ENCODE data around the gene FAM20C. TPM values are rescaled to one million over a fixed set of nuclear protein-coding genes. Genes with fewer than 3 reads are reported as not detected.

FAM20C gene
- total RNA-seq, 2 donors from 2014 or later, result 56.6 to 74.3 TPM

DNA sequence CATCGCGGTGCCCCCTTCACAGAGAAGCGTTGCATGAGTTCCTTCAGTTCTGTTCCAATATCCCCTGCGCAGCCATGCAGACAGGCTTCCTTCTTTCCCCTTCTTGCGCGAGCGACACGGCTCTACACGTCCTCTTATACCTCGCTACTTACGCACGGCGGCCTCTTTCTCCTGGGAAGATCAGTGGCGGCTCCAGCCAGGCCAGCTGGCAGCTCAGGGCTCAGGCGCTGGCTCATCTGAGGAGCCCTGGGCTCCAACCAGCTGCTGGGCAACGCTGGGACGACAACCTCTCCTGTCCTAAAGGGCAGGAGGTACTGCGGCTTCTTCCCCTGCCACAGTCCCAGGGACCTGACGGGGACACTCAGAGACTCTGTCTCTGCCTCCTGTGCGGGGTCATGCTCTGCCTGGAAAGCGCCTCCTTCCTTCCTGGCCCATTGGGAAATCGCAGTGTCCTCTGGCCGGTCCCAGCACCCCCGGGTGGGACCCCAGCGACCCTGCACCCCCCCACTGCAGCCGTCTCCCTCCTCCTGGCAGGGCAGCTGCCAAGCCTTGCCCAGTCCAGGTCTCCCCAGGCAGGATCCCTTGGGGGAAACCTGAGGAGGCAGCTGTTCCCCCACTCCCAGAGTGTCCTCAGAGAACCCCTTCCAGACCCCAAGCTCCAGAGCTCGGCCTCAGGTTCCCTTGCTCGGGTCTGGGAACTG, 5.0 kb upstream of the FAM20C start:
- intact Hi-C loops (cut with DNase I), result no loop called here
- no peak for DNase-seq (ENCODE audit: low spot score)

DNA sequence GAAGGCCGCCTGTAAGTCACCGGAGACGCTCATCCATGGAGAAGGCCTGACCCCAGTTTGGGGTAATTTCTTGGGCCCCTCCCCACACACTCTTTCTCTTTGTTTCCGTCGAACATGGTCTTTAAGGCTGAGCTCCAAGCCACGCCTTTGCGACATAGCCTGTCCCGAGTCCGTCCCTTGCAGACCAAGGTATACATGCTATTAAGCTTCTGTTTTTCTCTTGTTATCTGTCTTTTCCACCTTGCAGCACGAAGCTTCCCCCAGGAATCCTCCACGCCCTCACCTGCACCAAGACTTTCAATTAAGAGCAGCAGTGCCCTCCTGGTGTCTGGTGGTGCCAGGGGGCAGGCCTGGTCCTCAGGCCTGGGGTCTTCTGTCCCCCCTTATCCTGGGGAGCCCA, 4.2 kb upstream of the FAM20C start:
- DNase-seq (ENCODE audit: low spot score), result no peak
- intact Hi-C loops (cut with DNase I), result no loop called here

DNA sequence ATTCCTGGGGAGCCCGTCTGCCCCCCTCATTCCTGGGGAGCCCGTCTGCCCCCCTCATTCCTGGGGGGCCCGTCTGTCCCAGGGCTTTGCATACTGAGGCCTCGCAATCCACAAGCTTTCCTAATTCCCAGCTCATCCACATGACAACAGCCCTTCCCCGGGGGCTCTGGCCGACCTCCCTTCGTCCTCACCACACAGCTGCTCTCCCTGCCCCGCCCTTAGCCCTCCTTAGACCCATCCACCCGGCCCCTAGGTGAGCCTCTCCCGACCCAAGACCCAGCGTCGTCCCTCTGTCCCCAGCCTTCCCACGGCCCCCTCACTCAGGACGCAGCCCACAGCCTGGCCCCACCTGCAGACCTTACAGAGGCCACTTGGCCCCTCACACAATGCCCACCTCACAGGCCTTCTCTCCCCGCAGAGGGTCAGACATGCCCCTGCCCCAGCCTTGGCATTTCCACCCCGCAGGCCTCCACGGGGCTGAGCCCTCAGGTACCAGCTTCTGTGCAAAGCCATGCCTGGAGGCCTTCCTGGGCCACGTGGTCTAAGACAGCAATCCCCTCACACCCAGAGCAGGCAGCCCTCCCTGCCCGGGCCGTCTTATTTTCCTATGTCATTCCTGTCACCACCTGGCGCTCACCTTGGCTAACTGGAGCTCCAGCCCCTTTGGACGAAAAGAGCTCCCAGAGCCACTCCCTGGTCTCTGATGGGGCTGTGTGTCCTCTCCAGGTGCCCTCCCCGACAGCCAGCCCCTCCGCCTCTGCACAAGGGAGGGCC, 3.5 kb upstream of the FAM20C start:
- intact Hi-C loops (cut with DNase I), result no loop called here
- DNase-seq (ENCODE audit: low spot score), result no peak

DNA sequence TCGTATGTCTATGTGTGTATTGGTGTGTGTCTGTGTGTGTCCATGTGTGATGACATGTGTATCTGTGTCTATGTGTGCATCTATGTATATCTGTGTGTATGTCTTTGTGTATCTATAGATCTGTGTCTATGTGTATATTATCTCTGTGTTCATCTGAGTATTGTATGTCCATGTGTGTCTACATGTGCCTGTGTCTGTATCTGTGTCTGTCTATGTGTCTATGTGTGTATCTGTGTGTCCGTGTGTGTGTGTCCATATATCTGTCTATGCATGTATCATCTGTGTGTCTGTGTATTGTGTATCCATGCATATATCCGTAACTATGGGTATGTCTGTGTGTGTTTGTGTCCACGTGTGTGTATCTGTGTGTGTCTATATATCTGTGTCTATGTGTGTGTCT, 2.7 kb upstream of the FAM20C start:
- no peak for DNase-seq (ENCODE audit: low spot score)
- intact Hi-C loops (cut with DNase I), result no loop called here

DNA sequence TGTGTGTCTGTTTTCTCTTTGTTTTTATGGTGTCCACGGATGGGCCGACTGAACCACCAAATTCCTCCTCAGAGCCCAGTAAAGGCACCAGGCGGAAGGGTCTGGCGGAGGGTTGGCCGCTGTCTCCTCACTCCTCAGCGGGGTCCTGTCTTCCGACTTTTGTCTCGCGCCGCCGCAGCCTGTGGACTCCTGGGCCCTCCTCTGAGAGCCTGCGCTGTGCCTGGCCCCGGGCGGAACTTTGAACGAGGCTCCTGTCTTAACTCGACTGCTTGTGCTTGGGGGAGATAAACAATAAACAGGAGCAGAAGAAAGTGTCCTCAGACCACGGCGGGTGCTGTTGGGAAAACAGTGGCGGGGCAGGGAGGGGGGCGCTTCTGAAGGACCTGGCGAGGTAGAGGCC, 2.2 kb upstream of the FAM20C start:
- intact Hi-C loops (cut with DNase I), result no loop called here
- DNase-seq (ENCODE audit: low spot score), result no peak

DNA sequence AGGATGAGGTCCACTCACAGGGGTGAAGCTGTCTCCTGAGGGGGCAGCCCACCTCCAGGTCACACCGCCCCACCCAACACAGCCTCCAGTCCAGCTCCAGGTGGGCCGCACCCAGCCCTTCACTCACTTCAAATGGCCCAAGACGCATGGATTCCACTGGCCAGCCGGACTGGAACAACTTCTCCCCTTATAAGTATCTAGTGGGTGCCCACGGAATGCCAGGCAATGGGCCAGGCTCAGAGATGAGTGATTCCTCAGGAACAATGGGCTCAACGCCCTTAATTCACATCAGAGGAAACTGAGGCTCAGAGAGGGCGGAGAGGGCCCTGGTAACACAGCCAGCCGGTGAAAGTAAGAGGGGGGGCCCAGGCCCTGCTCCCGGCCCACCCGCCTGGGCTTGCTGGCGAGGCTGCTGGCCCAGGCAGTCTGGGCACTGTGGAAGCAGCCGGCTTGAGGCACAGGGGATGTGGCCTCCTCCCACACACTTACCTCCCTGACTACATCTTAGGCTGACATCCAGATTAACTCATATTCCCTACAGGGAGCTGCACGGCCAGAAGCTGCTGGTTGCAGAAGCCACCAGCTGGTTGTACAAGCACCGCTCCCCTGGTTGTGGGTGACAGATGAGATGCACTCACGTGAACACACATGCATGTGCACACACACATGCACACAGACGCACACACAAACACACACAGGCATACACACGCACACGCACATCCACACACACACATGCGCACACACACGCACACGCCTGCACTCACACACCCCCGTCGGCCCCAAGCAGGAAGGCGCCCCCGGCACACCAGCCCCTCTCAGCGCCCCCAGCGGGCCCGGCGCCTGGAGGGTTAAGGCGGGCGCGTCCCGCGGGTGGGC, 1.0 kb upstream of the FAM20C start:
- intact Hi-C loops (cut with DNase I), result no loop called here
- no peak for DNase-seq (ENCODE audit: low spot score)

DNA sequence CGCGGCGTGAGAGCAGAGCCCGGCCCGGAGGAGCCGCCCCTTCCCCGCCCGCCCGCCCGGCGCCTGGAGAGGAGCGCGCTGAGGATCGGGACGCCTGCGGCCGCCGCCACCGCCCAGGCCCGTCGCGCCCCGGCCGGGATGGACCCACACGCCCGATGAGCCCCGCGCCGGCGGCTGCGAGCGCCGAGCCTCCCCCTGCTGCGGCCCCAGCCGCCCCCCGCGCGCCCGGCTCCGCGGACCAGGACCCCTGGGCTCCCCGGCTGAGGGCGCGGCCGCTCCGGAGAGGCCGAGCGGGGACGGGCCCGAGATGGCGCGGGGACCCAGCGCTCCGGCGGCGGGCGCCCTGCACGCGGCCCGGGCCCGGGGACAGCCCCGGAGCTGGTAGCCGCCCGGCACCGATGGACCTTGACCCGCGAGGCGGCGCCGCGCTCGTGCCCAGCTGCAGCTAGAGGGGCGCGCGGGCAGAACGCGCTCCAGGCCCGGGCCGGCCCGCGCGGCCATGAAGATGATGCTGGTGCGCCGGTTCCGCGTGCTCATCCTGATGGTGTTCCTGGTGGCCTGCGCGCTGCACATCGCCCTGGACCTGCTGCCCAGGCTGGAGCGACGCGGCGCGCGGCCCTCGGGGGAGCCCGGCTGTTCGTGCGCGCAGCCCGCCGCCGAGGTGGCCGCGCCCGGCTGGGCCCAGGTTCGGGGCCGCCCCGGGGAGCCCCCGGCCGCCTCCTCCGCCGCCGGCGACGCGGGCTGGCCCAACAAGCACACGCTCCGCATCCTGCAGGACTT, 520 bp downstream of the FAM20C start:
- intact Hi-C loops (cut with DNase I), result no loop called here
- DNase-seq (ENCODE audit: low spot score), result no peak

DNA sequence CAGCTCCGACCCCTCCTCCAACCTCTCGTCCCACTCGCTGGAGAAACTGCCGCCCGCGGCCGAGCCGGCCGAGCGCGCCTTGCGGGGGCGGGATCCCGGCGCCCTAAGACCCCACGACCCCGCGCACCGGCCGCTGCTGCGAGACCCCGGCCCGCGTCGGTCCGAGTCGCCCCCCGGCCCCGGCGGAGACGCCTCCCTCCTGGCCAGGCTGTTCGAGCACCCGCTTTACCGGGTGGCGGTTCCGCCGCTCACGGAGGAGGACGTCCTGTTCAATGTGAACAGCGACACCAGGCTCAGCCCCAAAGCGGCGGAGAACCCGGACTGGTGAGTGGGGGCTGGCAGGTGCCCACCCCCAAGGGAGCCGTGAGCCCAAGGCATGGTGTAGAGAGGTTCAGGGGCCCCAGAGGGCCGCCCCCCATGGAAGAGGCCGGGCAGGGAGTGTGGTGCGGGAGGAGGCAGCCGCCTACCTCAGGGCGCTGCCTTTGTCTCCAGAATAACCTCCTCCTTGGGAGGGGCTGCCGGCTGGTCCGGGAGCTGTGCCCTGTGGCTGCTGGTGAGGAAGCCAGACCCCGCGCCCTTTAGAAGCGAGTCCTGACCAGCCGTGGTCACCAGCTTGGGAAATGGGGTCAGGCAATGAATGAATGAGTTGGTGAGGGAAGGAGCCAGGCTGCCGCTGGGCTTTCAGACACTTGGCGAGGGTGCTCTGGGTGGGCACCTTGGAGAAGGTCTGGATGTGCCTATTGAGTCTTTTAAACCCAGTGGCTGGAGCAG, 1.3 kb downstream of the FAM20C start:
- intact Hi-C loops (cut with DNase I), result no loop called here
- DNase-seq (ENCODE audit: low spot score), result no peak

DNA sequence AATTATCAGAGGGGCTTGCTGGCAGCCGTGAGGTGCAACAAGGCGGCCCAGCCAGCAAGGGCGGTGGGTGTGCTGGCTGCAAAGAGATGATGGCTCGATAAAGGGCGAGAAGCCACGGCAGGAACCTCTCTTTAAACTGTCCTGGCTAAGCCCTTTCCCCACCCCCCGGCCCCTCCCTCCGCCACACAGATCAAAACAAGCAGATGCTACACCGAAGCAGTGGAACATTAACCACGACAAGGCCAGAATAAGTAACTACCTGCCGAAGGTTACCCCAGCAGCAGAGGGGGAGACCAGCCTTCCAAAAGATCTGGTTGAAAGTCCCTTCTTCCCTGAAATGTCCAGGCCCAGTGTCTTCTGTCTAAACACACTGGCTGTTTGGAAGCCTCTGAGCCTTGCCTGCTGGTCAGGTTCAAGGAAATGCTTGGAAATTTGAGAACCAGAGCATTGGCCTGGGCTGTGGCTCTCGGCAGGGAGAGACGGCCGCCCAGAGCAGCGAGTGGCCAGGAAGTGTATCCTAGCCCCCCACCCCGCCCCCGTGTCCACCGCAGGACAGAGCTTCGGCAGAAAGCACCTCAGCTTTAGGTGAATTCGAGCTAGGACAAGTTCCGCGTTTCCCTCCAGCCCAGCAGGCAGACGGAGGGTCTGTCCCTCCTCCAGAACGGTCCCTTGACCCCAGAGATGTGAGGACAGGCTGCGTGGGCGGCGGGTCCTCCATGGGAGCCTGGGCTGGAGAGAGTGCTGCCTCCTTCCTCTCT, 2.1 kb downstream of the FAM20C start:
- no peak for DNase-seq (ENCODE audit: low spot score)
- intact Hi-C loops (cut with DNase I), result loop anchor here in 1 of 2 donors (1.0 kb wide), 1 partner anchor 24 kb away; no protein-coding TSS in a partner anchor

DNA sequence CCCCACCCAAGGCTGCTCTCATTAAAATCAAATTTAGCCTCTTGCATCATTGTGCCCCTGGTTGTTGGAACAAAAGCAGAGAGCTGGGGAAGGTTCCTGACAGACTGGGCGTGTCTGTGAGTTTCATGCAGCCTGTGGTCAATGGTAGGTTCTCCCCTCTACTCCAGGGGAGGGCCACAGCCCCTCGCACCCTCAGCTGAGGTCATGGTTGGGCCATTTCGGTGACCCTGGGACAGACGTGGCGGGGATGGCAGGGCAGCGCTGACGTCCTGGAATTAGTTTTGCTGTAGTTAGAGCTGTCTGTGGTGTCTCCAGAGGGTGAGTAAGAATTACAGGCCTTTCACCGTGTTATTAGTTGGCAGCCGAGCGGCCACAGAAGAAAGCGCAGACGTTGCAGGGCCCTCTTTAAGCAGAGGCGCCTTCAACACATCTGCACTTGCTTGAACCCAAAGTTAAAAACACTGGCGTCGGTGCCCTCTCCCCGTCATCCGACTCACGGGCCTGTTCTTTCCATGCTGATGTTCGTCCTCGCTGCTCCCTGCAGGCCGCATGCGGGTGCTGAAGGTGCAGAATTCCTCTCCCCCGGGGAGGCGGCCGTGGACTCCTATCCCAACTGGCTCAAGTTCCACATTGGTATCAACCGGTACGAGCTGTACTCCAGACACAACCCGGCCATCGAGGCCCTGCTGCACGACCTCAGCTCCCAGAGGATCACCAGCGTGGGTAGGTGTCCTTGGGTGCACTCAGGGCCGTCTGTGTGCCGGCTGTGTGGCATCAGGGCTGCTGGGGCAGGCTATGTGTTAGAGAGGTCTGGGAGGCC, 2.8 kb downstream of the FAM20C start:
- DNase-seq (ENCODE audit: low spot score), result no peak
- intact Hi-C loops (cut with DNase I), result loop anchor here in 1 of 2 donors (1.0 kb wide), 1 partner anchor 23 kb away; no protein-coding TSS in a partner anchor

DNA sequence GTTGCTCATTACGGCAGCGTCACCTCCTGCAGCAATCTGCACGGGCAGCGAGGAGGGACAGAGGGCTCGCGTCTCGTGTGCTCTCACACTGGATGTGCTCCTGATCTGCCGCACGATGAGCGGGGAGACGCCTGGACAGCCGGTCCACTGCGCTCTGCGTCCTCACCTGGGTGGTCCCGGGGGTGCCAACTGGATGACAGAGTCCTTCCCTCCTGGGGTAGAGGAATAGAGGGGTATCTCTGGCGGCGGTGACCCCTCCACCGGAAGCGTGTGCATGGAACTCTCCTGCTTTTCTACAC, 3.4 kb downstream of the FAM20C start:
- intact Hi-C loops (cut with DNase I), result loop anchor here in 1 of 2 donors (1.0 kb wide), 1 partner anchor 23 kb away; no protein-coding TSS in a partner anchor
- no peak for DNase-seq (ENCODE audit: low spot score)

DNA sequence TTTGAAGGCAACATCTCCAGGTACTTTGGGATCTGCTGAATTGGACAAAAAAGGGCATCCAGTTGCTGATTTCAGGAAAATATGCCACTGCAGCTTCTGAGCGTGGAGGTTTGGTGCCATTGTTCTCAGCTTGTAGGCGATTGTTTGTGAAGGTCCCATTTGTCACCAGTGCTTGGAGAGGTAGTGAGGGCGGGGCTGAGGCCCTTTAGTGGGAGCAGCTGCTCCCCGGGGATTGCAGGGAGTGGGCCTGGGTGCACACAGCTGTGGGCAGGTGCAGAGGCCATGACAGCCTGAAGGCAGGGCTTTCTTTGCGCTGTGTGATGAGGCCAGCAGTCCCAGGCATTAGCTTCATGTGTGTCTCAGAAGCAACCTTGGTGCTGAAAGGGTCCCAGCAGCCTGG, 3.9 kb downstream of the FAM20C start:
- DNase-seq (ENCODE audit: low spot score), result no peak
- intact Hi-C loops (cut with DNase I), result no loop called here

DNA sequence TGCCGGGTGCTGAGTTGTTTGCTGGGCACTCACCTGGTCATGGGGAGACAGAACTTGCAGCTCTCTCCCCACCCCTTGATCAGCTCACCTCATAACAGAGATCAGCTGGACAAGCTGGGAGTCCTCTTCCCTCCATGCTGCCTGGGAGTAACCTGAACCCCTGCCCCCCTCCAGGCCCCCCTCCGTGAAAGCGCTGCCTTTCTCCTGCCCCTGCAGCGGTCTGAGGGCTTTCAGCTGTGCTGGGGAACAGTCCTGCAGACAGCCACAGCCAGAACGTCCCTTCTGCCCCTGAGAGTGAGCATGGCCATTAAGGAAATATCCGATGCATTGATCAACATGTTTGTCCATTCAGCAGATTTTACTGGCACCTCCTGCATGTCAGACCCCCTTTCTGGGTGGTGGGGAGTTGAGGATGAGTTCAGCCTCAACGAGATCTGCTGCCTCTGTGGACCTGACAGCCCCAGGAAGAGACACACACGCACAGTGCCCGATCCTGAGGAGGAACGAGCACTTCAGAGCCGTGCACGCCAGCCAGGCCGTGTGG, 4.5 kb downstream of the FAM20C start:
- no peak for DNase-seq (ENCODE audit: low spot score)
- intact Hi-C loops (cut with DNase I), result no loop called here

DNA sequence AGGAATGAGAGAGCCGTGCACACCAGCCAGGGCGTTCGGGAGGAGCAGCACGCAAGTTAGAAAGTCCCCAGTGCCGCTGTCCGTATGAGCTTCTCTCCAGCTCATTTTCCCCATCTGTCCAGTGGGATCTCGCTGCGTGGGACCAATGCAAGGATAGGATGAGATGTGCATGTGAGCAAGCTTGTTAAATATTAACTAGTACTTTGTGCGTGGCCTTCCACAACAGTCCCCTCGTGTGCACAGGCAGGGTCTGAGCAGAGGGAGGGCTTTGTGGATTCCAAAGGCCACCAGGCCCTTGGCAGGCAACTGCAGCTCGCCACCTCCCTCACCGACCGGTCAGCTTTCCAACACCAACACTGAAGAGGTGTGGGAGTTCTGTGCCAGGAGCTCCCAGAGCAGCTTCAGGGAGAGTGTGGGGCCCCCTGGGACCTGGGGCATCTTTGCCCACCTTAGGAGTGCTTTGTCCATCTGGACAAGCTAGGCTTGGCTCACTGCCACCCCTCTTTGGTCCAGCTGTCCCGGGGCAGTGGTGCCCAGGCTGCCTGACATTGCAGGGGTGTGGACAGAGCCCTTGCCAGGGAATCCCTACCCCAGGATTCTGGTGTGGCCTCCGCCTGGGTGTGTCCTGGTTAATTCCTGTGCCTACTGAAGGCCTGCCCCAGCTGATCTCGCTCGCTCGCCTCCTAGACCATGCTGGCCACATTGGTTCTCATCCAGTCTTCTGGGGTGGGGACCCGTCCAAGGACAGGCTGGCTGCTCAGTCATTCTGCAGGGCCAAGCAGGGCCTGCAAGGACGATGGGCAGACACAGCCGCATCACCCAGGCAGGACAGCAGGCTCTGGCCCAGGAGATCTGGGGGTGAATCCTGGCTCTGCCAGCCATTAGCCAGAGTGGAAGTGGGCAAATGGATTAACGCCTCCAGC, 5.3 kb downstream of the FAM20C start:
- no peak for DNase-seq (ENCODE audit: low spot score)
- intact Hi-C loops (cut with DNase I), result no loop called here

DNA sequence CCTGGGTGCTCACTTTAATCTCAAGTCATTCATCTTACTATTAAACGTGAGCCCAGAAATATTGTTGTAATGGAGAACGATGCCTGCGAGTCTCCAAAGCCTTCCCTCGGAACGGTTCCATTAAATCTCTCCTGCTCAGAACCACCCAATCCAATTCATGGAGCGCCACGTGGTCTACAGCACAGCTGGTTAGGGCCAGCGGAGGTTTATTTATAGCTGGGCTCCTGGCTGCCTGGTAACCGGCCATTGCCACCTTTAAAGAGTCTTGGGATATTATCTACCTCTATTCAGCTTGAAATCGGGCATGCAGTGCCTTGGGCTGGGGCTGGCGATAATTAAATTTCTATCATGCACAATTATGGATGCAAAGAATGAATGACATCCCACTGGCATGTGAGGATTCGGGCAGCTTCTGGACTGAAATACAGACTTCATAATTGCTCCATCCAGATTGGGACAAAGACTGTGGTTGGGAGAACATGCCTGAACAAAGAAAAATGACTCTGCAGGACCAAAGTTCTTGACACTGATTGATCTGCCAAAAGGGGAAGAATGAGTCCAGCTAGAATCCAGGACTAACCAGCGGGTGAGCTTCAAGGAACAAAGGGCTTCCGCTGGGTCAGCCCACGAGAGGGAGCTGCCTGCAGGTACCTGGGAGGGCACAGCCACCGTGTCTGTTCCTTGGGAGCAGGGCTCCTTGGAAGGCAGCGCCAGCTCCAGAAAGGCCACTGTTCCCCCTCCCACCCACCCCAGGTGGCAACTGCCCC, 7.3 kb downstream of the FAM20C start:
- intact Hi-C loops (cut with DNase I), result no loop called here

More for the DNA sequence above, 7.3 kb downstream of the FAM20C start:
- no peak for DNase-seq (ENCODE audit: low spot score)
